ENCODE data around the gene TMEM151A.
"Not testable (repeated sequence)": the region's sequence is repeated elsewhere in the genome, so short reads cannot be mapped to it uniquely, and the experiment has no call there.

Gene TMEM151A

DNA sequence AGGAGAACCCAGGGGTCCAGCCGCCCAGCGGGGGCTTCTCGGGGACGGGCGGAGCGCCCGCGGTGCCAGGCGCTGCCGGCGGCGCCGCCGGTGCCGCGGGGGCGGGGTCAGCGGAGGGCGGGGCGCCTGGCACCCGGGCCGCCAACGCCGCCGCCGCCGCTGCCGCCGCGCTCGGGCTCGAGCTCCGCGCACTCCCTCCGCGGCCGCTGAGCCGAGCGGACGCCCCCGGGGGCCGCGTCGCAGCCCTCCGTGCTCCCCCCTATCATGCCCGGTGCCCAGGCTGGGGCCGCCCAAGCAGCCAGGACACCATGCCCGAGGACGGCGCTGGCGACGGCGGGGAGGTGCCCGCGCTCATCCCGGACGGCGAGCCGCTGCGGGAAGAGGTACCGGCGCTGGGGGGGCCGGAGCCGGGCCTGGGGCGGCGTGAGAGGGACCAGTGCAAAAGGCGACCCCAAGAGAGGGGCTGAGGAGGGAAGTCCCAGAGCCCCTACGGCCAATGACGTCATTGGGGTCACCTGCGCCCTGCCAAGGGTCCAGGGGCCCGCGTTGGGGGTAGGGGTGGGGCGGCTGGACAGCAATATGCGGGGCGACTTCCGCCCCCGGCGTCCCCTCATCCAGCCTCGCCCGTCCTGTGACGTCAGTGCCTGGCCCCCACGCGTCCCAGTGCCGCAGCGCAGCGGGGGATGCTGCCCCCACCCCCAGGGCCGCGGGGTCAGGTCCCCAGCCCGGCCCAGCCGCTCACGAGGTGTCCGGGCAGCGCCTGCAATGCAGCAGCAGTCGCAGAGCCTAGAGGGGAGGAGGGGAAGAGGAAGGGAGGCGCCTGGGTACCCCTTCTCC is at the start of gene TMEM151A:
TSS of gene TMEM151A (plus strand) at position 189 of the 837 bp plus-strand sequence. CDS start at position 309, 120 bp downstream.
- no peak for DNase-seq

DNA sequence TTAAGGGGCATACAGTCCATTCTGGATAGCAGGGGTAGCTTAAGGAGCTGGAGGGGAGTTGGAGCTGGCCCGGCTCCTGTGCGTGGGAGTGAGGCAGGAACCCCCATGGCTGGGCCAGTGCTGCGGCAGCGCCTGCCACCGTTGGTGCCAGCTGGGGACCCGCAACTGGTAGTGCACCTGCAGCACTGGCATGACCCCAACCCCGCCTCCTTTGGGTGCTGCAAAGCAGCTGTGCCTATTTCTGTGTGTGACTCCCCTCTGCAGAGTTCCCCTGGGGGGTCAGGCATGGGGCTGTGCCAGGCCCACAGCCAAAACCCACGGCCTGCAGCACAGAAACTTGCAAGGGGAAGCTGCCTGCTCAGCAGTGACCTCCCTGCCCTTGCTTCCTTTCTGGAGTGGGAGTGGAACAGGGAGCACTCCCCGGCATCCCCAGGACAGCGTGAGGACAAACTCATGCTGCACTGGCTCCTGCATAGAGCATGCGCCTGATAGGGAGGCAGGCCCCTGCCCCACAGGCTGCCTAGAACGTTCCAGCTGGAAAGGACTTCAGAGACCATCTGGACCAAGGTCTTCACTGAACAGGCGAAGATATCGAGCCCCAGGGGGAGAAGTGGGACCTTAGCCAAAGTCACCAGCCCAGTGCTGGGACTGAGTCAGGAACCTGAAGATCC is 49.5 kb upstream of the TMEM151A start:
- DNase-seq: no peak

DNA sequence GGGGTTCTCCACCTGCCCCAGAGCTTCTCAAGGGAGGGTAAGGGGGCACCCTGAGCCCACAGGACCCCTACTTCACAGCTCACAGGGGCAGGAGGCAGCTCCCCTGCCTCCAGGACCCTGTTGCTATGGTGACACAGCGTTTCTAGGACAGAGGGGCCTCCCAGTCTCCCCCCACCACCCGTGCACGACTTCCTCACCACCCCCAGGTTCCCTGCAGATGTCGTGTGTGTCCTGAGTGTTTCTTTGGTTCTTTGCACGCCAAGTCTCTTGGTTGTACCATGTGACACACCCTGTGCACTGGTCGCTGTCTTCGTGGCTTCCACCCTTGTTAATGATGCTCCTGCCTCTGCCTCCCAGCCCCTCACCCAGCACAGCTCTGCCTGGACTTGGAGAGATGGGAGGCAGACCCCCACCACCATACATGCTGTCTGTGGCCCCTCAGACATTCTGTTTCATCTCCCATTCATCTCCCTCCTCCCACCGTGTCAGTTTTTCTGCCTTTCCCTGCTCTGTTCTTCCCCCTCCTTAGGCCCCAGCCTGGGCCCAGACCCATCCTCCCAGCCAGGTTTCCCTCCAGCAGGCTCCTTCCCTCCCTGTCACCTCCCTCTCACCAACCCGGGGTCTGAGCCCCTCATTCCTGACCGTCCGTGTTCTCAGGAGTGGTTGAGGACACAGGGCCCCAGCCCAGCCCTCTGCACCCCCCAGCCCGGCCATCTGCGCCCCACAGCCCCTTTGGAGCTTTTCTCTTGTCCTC is 47.7 kb upstream of the TMEM151A start:
- DNase-seq: no peak

DNA sequence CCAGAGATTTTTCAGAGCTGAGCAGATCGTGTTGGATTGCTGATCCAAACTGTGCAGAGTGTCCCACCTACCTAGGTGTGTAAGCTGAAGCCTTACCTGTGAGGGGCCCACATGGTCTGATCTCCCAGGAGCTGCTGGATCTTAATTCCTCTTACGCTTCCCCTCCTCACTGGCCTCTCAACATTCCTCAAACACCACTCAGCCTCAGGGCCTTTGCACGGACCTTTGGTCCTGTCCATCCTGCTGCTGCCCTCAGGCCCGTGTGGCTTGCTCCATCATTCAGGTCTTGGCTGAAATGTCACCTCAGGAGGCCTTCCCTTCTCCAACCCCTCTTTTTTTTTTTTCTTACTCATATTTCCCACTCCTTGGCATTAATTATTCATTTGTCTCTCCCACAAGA is 44.4 kb upstream of the TMEM151A start:
- DNase-seq: no peak

DNA sequence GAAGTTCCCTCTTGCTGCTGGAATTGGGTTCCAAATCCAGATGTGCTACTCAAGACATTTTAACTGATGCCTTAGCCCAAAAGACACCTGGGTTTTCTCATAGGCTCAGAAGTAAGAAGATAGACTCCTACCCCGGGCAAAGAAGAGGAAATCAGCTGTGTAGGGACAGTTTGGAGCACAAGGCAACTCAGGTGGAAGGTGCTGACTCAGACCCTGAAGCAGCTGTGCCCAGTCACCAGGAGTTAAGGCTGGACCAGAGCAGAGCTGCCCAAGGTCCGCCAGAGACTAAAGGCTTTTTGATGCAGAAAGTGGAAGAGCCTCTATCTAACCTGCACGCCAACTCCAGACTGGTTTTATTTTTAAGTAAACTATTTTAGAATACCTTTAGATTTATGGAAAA is 43.9 kb upstream of the TMEM151A start:
- no peak for DNase-seq

DNA sequence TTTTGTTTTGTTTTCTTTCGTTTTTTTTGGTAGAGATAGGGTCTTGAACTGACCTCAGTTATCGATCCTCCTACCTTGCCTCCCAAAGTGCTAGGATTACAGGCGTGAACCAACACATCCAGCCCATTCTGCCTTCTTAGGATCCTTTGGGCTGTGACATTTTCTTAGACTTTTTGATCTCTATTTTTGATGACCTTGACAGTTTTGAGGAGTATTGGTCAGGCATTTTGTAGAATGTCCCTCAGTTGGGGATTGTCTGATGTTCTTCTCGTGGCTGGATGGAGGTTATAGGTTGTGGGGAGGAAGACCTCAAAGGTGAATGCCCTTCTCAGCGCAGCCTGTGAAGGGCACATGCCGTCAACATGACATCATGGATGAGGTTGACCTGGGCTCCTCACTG is 42.8 kb upstream of the TMEM151A start:
- no peak for DNase-seq

DNA sequence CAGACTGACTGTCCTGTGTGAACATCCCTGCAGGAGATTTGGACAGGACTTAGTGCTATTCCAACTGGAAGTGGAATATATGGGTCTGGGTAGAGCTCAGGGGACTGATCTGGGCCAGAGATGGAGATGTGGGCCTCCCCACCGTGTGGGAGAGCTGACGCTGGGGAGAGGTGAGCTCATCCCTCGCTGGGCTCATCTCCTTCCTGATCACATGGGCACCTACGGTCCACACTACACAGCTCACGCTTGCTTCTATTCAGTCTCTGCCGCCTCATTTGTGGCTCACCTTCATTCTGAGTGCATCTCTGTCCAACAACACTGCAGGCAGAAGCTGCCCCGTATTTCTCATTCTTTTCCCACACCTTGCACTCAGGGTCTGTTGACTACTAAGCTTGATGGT is 39.9 kb upstream of the TMEM151A start:
- DNase-seq: no peak

DNA sequence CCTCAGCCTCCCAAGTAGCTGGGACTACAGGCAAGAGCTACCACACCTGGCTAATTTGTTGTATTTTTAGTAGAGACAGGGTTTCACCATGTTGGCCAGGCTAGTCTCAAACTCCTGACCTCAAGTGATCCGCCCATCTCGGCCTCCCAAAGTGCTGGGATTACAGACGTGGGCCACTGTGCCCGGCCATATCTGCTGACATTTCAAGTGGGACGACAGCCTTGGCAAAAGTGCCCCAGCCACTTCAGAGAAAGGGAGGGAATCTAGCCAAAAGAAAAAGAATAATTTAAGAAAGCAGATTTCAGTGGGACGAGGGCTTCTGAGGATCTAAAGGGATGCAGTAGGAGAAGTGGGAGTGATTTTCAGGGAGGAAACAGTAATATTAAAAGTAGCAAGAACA is 38.6 kb upstream of the TMEM151A start:
- DNase-seq: not testable (repeated sequence)

DNA sequence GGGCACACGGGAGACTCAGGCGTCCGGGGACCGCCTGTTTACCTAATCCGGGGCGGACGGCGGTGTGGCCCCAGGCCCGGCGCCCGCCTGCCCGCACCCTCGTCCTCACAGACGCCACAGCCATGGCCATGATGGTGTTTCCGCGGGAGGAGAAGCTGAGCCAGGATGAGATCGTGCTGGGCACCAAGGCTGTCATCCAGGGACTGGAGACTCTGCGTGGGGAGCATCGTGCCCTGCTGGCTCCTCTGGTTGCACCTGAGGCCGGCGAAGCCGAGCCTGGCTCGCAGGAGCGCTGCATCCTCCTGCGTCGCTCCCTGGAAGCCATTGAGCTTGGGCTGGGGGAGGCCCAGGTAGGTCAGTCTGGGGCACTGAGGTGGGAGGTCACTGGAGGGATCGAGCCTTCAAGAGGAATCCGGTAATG is 33.2 kb upstream of the TMEM151A start:
- no peak for DNase-seq

DNA sequence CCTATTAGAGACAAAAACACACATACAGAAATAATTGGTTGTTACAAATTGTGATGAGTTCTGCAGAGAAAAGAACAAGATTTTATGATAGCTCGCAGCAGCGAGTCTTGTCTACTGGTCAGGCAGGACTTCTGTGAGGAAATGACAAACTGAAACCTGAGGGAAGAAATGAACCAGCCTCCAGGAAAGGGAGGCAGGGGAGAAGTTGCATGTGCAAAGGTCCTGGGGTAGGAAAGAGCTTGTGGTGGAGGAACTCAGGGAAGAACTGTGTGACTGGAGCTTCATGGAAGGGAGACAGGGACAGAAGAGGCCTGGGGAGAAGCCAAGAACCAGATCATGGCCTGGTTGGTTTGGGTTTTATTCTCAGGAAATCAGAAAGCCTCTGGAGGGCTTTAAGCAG is 32.5 kb upstream of the TMEM151A start:
- no peak for DNase-seq

DNA sequence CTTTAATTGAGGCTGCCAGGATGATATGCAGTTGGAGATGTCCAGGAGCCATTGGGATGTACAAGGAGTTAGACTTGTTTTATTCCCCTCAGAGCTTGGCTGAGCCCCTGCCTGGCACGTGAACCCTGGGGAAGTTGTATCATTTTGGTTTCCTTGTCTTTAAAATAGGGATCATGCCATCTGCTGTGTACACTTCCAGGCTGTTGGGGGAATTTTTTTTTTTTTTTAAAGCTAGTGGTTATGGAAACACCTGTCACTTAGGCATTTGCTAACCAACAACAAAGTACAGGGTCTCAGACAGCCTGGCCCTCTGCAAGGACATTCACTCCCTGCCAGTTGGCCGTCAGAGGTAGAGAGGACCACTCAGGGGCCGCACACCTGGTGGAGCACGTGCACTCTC is 31.7 kb upstream of the TMEM151A start:
- DNase-seq: no peak

DNA sequence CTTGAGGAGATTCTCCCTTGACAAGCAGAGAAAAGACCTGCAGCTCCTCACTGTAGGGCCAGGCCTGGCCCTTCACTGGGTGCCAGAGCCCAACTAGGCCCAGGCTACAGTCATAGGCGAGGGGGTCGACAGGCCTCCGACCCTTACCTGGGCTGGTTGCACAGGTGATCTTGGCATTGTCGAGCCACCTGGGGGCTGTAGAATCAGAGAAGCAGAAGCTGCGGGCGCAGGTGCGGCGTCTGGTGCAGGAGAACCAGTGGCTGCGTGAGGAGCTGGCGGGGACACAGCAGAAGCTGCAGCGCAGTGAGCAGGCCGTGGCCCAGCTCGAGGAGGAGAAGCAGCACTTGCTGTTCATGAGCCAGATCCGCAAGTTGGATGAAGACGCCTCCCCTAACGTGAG is 30.1 kb upstream of the TMEM151A start:
- no peak for DNase-seq

DNA sequence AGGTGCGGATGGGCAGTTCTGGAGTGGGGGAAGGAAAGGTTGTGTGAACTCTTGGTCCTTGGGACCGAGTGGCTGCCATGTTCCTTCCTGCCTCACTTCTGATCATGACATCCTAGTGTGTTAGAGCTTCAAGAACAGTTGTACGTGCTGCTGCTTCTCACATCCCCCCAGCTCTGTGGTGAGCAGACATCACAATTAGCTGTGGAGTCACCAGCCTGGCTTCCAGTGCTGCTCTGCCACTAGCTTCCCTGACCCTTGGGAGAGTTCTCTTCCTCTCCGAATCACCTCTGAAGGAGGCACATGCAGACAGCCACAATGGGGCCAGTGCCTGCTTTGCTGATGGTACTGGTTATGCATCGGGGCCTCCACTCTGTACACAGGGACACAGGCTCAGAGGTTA is 29.5 kb upstream of the TMEM151A start:
- no peak for DNase-seq

DNA sequence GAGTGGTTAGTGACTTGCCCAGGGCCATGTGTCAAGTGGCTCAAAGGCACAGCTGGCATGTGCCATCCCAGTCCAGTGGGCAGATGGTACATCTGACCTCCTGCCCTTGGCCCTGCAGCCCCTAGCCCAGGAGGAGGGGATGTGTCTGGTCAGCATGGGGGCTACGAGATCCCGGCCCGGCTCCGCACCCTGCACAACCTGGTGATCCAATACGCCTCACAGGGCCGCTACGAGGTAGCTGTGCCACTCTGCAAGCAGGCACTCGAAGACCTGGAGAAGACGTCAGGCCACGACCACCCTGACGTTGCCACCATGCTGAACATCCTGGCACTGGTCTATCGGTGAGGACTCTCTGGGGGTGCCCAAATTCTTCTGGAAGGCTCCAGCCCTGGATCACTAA is 29.0 kb upstream of the TMEM151A start:
- DNase-seq: no peak

DNA sequence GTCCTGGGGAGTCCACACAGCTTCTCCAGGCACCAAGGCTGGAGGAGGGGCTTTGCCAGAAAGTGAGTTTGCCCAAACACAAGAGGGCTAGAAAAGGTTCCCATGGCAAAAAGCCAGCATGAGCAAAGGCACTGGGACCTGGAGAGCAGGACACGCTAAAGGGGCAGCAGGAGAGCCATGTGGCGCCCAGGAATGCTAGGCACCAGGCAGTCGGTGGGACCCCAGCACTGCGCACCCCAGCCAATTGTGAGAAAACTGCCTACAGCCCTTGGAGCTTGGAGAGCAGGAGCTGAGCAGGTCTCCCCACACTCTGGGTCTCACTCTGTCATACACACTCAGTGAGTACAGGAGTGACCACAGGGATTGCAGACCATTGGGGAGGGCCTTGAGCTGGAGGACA is 28.5 kb upstream of the TMEM151A start:
- no peak for DNase-seq

DNA sequence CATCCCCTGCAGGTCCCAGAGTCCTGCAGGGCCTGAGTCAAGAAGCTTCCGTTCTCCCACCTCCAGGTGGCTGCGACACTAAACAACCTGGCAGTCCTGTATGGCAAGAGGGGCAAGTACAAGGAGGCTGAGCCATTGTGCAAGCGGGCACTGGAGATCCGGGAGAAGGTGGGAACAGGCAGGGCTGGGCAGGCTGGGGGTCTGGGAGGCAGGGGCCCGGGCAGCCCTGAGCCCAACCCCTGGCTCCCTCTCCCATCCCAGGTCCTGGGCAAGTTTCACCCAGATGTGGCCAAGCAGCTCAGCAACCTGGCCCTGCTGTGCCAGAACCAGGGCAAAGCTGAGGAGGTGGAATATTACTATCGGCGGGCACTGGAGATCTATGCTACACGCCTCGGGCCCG is 27.9 kb upstream of the TMEM151A start:
- DNase-seq: no peak

DNA sequence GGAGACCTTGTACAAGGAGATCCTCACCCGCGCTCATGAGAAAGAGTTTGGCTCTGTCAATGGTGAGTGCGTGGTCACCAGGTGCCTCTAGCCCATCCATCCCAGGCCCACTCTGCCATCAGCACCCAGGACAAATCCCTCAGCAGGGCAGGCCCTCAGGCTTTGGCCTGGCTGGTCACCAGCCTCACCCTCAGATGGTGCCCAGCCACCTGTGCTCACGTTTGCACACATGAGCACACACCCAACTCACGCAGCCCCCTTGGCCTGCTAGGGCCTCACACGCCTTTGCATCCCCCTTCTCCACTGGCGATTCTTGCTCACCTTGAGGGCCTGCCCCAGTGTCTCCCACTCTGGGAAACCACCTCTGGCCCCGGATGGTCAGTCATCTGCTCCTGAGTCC is 27.3 kb upstream of the TMEM151A start:
- DNase-seq: no peak

DNA sequence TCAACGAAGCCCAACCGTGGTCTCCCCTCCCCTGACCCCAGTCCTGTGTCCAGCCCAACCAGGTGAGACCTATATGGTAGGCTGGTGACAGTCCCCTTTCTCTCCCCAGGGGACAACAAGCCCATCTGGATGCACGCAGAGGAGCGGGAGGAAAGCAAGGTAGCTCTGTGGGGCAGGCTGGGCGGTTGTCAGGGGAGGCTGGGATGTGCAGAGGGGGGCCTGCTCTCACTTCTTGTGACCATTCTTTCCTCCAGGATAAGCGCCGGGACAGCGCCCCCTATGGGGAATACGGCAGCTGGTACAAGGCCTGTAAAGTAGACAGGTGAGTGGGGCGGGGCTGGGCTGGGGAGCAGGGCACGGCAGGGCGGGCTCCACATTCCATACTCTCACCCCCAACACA is 26.8 kb upstream of the TMEM151A start:
- DNase-seq: no peak

DNA sequence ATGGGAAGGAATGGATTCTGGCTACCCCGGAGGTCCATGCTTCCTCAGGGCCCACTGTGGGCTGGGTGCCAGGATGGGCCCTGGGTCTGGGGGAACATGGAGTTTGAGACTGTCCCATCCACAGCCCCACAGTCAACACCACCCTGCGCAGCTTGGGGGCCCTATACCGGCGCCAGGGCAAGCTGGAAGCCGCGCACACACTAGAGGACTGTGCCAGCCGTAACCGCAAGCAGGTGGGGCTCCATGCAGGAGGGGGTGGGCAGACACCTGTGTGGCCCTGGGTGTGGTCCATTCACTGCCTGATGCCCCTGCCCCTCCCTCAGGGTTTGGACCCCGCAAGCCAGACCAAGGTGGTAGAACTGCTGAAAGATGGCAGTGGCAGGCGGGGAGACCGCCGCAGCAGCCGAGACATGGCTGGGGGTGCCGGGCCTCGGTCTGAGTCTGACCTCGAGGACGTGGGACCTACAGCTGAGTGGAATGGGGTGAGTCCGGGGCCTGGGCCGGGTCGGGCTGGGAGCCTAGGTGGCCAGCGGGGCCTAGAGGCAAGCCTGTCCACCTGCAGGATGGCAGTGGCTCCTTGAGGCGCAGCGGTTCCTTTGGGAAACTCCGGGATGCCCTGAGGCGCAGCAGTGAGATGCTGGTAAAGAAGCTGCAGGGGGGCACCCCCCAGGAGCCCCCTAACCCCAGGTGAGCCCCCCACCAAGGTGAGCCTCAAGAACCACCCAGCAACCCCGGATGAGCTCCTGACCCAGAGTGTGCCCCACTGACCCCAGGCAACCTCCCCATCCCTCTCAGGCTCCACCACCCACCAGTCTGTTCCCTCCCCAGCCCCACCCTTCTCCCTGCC is 25.9 kb upstream of the TMEM151A start:
- DNase-seq: no peak

DNA sequence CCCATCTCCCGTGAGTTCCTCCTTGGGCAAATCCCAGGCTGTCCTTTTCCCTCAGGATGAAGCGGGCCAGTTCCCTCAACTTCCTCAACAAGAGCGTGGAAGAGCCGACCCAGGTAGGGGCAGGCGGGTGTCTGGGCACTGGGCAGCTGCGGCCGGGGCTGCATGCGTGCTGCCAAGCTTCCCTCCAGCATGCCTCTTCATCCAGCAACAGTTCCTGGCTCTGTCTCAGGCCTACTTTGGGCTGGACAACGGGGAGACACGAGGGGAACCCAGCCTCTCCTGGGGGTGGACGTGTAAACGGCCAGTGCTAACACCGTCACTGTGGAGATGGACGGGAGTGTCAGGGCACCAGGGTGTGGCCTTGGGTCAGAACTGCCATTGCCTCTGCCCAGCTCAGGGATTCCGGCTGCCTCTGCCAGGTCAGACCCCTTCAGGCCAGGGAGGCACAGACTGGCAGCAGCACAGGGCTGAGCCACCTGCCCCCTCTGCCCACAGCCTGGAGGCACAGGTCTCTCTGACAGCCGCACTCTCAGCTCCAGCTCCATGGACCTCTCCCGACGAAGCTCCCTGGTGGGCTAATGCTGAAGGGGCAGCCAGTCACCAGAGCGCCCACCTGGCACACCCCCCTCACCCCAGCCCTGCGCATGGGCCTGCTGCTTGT is 25.2 kb upstream of the TMEM151A start:
- no peak for DNase-seq

DNA sequence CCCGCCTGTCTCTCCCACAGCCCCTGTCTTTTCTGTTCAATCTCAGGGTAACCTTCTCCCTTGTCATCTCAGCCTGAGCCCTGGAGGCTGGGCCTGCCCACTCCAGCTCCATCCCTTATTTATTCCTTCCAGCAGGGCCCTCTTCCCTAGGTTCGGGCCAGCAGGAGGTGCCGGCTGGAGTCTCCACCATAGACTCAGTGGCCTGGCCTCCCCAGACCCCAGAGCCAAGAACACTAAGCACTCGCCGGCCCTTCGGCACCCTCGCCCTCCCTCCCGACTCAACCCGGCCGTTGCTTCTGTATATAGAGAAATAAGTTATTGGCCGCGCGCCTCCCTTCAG is 24.7 kb upstream of the TMEM151A start:
- DNase-seq: no peak
